ENCODE measurements around the gene FERMT1.

DNA sequence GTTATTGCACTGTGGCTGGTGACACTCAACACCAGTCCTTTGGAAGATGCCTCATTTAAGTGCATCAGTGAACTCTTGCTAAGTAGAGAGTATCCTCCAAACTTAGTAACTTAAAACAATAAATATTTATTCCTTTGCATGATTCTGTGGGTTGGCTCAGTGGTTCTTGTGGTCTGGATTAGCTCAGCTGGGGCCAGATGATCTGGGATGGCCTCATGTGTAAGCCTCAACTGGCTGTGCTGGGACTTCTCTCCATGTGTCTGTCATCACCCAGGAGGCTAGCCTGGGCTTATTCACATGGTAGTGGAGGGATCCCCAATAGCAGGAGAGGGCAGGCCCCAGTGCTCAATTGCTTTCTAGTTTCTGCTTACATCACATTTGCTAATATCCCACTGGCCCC lies 77.3 kb downstream of the FERMT1 start:
- no peak for TF ChIP-seq POLR2A (IDR thresholded peaks at IDR 0.05)
- TF ChIP-seq, protein P1, sequence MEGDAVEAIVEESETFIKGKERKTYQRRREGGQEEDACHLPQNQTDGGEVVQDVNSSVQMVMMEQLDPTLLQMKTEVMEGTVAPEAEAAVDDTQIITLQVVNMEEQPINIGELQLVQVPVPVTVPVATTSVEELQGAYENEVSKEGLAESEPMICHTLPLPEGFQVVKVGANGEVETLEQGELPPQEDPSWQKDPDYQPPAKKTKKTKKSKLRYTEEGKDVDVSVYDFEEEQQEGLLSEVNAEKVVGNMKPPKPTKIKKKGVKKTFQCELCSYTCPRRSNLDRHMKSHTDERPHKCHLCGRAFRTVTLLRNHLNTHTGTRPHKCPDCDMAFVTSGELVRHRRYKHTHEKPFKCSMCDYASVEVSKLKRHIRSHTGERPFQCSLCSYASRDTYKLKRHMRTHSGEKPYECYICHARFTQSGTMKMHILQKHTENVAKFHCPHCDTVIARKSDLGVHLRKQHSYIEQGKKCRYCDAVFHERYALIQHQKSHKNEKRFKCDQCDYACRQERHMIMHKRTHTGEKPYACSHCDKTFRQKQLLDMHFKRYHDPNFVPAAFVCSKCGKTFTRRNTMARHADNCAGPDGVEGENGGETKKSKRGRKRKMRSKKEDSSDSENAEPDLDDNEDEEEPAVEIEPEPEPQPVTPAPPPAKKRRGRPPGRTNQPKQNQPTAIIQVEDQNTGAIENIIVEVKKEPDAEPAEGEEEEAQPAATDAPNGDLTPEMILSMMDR (IDR thresholded peaks at IDR 0.05), result no peak

Measured in ovary (tissue), 3 donors.